Endothelial cell of umbilical vein (primary cell): Measurements from ENCODE around the gene RMND5A. TPM values are rescaled to one million over a fixed set of nuclear protein-coding genes. Genes with fewer than 3 reads are reported as not detected.

ENCODE experiments used
- BruUV-seq: library from RNA; stranded (reverse); fragments of 400-500 nt; replicated peaks from 2 replicates; lab custom pipeline; 2021; lab: Mats Ljungman, UMichigan
- CTCF ChIA-PET: fragments of 300-600, 350-600 bp; sonication (Branson Sonifier 250); formaldehyde crosslinking; loops from one replicate; lab custom pipeline; 2021; ENCODE audit warnings: antibody characterized with exemption, inconsistent platforms; lab: Charles Lee
- POLR2A ChIA-PET: fragments of 300-600, 350-600 bp; sonication (Branson Sonifier 250); formaldehyde crosslinking; loops from one replicate; lab custom pipeline; 2021; ENCODE audit warnings: antibody characterized with exemption, inconsistent platforms; lab: Charles Lee
- DNase-seq: peaks from one replicate; pipeline ENCODE4 v3.0.0-alpha.2; 2011; ENCODE audit warnings: low read depth, low spot score
- FAIRE-seq: peaks from 2 replicates; lab custom pipeline; 2011; peaks lifted over from hg19 to GRCh38; lab: Jason Lieb, UNC
- H2AFZ ChIP-seq: 2 replicates; pipeline ENCODE4 v1.6.0; 2012; ENCODE audit warnings: low read depth, low read length, control low read depth, inconsistent platforms
- H3K27ac ChIP-seq: 2 replicates; pipeline ENCODE4 v1.5.1; 2011; ENCODE audit warnings: low read depth, mild to moderate bottlenecking, control low read depth, low read length, moderate library complexity; ENCODE audit not compliant: insufficient read depth
- H3K27me3 ChIP-seq, 2 experiments: 2 replicates each; pipeline versions ENCODE4 v1.6.0 to v1.6.1; 2011; ENCODE audit warnings: low read length in 2 of 2, mixed read lengths in 1 of 2; ENCODE audit not compliant: control insufficient read depth in 2 of 2, insufficient read depth in 2 of 2
- H3K36me3 ChIP-seq, 2 experiments: 2 replicates in 1 of 2; 3 replicates in 1 of 2; pipeline ENCODE4 v1.5.1; 2011; ENCODE audit warnings: low read length in 2 of 2, mild to moderate bottlenecking in 1 of 2, moderate library complexity in 1 of 2; ENCODE audit not compliant: control insufficient read depth in 2 of 2, insufficient read depth in 2 of 2; ENCODE audit errors: extremely low read depth in 1 of 2
- H3K4me1 ChIP-seq: 3 replicates; pipeline ENCODE4 v1.5.1; 2011; ENCODE audit warnings: mild to moderate bottlenecking, low read length; ENCODE audit not compliant: control insufficient read depth, insufficient read depth; ENCODE audit errors: extremely low read depth
- H3K4me2 ChIP-seq: 2 replicates; pipeline ENCODE4 v1.6.1; 2011; ENCODE audit warnings: low read length, control low read depth, mixed read lengths; ENCODE audit not compliant: insufficient read depth
- H3K4me3 ChIP-seq, 3 experiments: fragments of 200-600 bp in 1 of 3; sonication (generic), shearing (Covaris generic) in 1 of 3; replicated peaks in 1 of 3; 2 replicates each; pipeline ENCODE4 v1.5.1; 2011 to 2016; ENCODE audit warnings: control low read depth in 3 of 3, low read length in 3 of 3, mild to moderate bottlenecking in 2 of 3, inconsistent platforms in 1 of 3, low read depth in 1 of 3, moderate library complexity in 1 of 3; ENCODE audit not compliant: insufficient read depth in 1 of 3
- H3K79me2 ChIP-seq: 2 replicates; pipeline ENCODE4 v1.6.0; 2012; ENCODE audit warnings: low read length, inconsistent platforms; ENCODE audit not compliant: control insufficient read depth, insufficient read depth
- H3K9ac ChIP-seq: replicated peaks from 2 replicates; pipeline ENCODE3; 2011; ENCODE audit warnings: low read length, control low read depth; ENCODE audit not compliant: insufficient read depth; ENCODE audit errors: extremely low read depth
- H3K9me1 ChIP-seq: replicated peaks from 3 replicates; pipeline ENCODE4 v1.6.0; 2011; ENCODE audit warnings: mild to moderate bottlenecking, low read length; ENCODE audit not compliant: control insufficient read depth, insufficient read depth; ENCODE audit errors: extremely low read depth
- H3K9me3 ChIP-seq: replicated peaks from 2 replicates; pipeline ENCODE4 v1.5.1; 2012; ENCODE audit warnings: low read length, inconsistent platforms; ENCODE audit not compliant: control insufficient read depth, insufficient read depth
- H4K20me1 ChIP-seq: replicated peaks from 2 replicates; pipeline ENCODE3; 2011; ENCODE audit warnings: mild to moderate bottlenecking, low read length; ENCODE audit not compliant: control insufficient read depth, insufficient read depth; ENCODE audit errors: extremely low read depth
- CTCF ChIP-seq, 2 donors: IDR thresholded peaks; 1 replicate in 1 of 2; 2 replicates in 1 of 2; pipeline ENCODE4 v1.5.1; 2011; ENCODE audit warnings: low read length in 2 of 2, mild to moderate bottlenecking in 2 of 2, moderate library complexity in 2 of 2, control low read depth in 1 of 2, inconsistent platforms in 1 of 2, low read depth in 1 of 2; ENCODE audit not compliant: insufficient read depth in 1 of 2; ENCODE audit errors: extremely low read depth in 1 of 2
- EZH2 ChIP-seq: IDR thresholded peaks from 2 replicates; pipeline ENCODE4 v1.6.1; 2012; ENCODE audit warnings: borderline replicate concordance, low read depth, mild to moderate bottlenecking, moderate library complexity, low read length, inconsistent platforms; ENCODE audit not compliant: severe bottlenecking
- FOS ChIP-seq: IDR thresholded peaks from 2 replicates; pipeline ENCODE4 v1.6.1; 2011; ENCODE audit warnings: mild to moderate bottlenecking, low read length, moderate library complexity, borderline replicate concordance; ENCODE audit not compliant: insufficient read depth
- GATA2 ChIP-seq: IDR thresholded peaks from 2 replicates; pipeline ENCODE4 v1.7.0; 2011; ENCODE audit warnings: low read depth, mild to moderate bottlenecking, moderate library complexity, mixed read lengths, low read length; ENCODE audit not compliant: insufficient read length, insufficient read depth
- MAX ChIP-seq: IDR thresholded peaks from 2 replicates; pipeline ENCODE4 v1.6.1; 2011; ENCODE audit not compliant: insufficient read depth, insufficient read length
- MYC ChIP-seq: IDR thresholded peaks from one replicate; pipeline ENCODE4 v1.6.1; 2011; ENCODE audit warnings: mild to moderate bottlenecking, low read depth, low read length
- POLR2A ChIP-seq: IDR thresholded peaks from 2 replicates; pipeline ENCODE4 v1.6.1; 2012; ENCODE audit warnings: low read depth, mild to moderate bottlenecking, control low read depth, low read length
- POLR2AphosphoS5 ChIP-seq: IDR thresholded peaks from 2 replicates; pipeline ENCODE4 v1.6.1; 2012; ENCODE audit warnings: low read depth, mild to moderate bottlenecking, control low read depth, low read length, moderate library complexity; ENCODE audit not compliant: insufficient read depth
- dilution Hi-C: fragments of 300-500 bp; cut with MboI; formaldehyde crosslinking; loops from one replicate; pipeline ENCODE4 v1.15.0; 2019; ENCODE audit warnings: low sequenced_read_pairs; ENCODE audit not compliant: extremely low pct_ligation_motif_present
- intact Hi-C: fragments of 100-400 bp; cut with micrococcal nuclease; formaldehyde crosslinking; loops from one replicate; pipeline ENCODE4 v1.10.0; 2022
- polyA plus RNA-seq, 4 experiments: library from polyadenylated mRNA; depleted of rRNA in 3 of 4; stranded (reverse) in 3 of 4; unstranded in 1 of 4; fragments of >200 nt; gene quantifications; 2 replicates each; pipeline versions ENCODE4 v1.2.1 to v1.2.3, GENCODE V29; 2011 to 2012; ENCODE audit warnings: missing spikeins in 1 of 4
- total RNA-seq: library from RNA; stranded (reverse); gene quantifications from 2 replicates; pipeline ENCODE4 v1.2.3, GENCODE V29; 2021

The RMND5A gene
- total and polyA plus RNA-seq, 2 donors (not counting 3 experiments of a cell fraction or from before 2014, with no cell fraction given): 10.8 to 21.5 TPM

- DNase-seq (no peak), FAIRE-seq (no peak)
- Histone ChIP-seq H3K4me2 (no peak overlapping the region), H3K4me1 (no peaks in the 10 kb centered on the region), H3K79me2 (no peaks in the 10 kb centered on the region), H3K36me3 (no peaks in the 10 kb centered on the region), H3K4me3 (no peak overlapping the region), H3K27me3 (peaks cover 0 to 4% of the 10 kb centered on the region in 2 experiments), H3K9me3 (no peaks in the 10 kb centered on the region), H2AFZ (no peak overlapping the region), H3K9me1 (no peaks in the 10 kb centered on the region), H3K27ac (no peak overlapping the region), H4K20me1 (no peaks in the 10 kb centered on the region), H3K9ac (no peak overlapping the region)
- dilution Hi-C loops (no loop called here), intact Hi-C loops (no loop called here)
- BruUV-seq: no TSS peak
- ChIA-PET CTCF (no interaction called here), POLR2A (no interaction called here)
- TF ChIP-seq POLR2A (no peak), MAX (no peak), GATA2 (no peak), MYC (no peak), POLR2AphosphoS5 (no peak), CTCF (IDR thresholded peaks at IDR 0.05; ENCODE audit: extremely low read depth in 1 of 2, insufficient read depth in 1 of 2, low read depth in 1 of 2, low read length in 2 of 2) (no peak), FOS (no peak), EZH2 (no peak)
Observed at GRCh38 chr2:86825036-86825692, 105.1 kb downstream of the RMND5A start.
